Left renal pelvis (tissue), 4 donors: ENCODE data around the gene SNX6. TPM values are rescaled to one million over a fixed set of nuclear protein-coding genes. Genes with fewer than 3 reads are reported as not detected.
"Not testable (repeated sequence)": the region's sequence is repeated elsewhere in the genome, so short reads cannot be mapped to it uniquely, and the experiment has no call there.

Experiments
- DNase-seq, 4 donors: peaks; one replicate each; pipeline ENCODE4 v3.0.0-alpha.2; 2013; ENCODE audit warnings: low read depth in 4 of 4, low spot score in 3 of 4
- polyA plus RNA-seq, 4 donors: library from polyadenylated mRNA; unstranded; fragments of 120-200 nt; gene quantifications; one replicate each; pipeline ENCODE4 v1.2.1, GENCODE V29; 2013; ENCODE audit not compliant: insufficient read length in 4 of 4

The SNX6 gene
- polyA plus RNA-seq, 4 donors = 104 to 140 (median 131) TPM

DNA sequence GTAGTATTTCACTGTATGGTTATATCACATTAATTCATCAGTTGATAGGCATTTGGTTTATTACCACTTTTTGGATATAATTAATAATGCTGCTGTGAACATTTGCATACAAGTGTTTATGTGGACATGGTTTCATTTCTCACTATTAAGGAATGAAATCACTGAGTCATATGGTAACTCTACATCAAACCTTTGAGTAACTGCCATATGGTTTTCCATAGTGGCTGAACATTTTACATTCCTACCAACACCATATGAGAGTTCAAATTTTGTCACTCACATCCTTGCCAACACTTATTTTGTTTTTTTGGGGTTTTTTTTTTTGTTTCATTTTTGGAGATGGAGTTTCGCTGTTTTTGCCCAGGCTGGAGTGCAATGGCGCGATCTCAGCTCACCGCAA, 60.2 kb downstream of the SNX6 start:
- DNase-seq = no peak

DNA sequence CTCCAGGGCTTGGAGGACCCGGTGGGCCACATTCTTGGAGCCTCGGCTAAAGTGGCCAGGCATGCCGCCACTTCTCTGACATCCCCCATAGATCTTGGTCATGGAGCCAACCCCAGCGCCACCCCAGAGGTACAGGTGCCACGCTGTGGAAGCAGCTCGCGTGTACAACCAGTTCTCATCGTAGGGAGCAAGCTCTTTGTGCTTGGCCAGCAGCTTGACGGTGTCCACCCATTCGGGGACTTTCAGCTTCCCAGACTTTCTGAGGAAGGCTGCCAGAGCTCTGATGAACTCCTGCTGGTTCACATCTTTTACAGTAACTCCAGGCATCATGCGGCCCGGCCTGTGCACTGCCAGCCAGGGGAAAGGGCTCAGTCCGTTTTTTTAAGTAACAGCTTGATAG, 61.1 kb downstream of the SNX6 start:
- no peak for DNase-seq

DNA sequence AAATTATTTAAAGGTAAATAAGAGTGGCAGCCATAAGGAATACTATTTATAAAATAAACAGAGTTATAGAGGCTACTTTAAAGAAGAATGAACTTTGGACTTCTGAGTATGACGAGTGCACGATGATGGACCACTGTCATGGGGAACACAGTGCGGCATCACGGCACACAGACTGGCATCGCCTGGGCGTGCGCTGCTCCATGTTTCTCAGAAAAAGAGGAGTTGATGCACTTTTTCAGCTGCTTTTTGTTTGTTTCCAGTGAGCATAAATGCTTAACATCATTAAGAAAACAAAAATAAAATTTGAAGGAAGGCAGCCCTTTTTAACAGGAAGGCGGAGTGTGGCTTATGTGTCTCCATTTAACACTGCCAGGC, 67.2 kb downstream of the SNX6 start:
- no peak for DNase-seq

DNA sequence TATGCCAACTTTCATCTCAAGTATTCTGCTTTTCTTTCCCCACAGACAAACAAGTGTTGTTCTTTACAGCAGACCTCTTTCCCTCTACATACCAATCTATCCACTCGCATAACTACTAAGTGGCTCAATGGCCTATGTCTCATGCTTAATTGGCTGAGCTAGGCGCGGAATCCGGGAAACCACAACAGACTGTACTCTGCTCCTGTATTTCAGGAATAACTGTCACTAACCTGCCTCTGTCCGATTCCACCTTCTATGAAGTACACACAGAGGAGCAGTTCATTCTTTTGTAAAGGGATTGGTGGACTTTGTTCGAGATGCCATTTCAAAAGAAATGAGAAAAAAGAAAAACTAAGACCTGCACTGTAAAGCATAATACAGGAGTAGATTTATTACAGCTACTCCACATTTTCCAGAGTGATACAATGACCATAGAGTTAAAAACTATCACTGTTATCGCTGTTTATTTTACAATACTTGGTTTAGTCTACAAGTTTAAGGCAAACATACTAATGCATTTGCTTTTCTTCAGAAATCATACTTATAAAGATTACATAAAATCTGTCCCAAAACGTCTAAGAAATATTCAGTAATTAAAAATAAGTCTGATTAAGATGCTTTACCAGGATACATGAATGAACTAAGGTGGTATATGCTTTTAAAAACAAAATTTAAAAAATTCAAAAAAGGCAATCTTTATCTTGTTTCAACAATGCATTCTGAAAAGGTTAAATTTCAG, 67.7 kb downstream of the SNX6 start:
- not testable (repeated sequence) for DNase-seq

DNA sequence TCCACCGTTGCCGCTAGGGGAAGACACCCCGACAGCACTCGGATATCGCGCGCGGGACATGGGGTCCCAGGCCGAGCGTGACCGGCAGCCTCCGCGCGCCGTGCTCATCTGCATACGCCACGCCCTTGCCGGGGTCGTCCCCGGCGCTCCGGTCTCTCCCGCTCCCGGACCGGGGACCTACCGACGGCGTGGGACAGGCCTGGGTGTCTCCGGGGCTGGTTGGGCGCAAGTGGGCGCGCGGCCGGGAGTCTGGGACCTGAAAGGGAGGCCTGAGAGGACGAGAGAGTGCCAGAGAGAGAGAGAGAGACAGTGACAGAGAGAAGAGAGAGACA, 73.5 kb downstream of the SNX6 start:
- DNase-seq = not testable (repeated sequence)

DNA sequence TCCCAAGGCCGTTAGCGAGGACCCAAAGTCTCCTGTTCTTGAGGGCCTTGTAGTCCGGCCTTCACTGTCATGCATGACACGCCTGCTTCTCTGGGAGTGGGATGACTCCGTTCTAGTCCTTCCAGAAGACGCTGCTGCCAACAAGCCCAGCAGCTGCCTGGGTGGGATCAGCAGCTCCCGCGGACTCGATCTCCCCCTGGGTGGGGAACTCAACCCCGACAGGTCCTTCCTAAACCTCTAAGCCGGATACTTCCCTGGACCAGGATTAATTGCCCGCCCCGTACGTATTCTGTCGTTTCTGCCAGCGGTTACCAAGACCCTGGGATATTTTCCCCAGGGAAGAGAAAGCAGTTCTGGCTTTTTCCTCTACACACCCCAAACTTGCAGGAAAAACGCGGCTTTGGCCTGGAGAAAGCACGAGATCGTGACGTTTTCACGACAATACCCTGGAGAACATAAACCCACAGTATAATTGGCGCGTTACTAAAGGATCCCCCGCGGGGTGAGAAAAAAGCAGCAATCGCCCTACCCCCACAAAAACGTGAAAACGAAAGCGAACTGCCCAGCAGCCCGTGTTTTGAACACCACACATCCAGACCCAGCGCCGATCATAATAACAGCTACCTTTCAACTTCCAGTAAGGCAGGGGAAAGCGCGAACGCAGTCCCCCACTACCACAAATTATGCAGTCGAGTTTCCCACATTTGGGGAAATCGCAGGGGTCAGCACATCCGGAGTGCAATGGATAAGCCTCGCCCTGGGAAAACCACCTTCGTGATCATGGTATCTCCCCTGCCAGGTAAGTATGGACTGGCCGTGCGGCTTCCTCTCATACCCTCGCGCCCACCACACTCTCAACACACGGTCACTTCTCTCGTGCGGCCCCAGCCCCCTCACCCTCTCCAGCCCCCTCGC, 74.1 kb downstream of the SNX6 start:
- DNase-seq = not testable (repeated sequence)

DNA sequence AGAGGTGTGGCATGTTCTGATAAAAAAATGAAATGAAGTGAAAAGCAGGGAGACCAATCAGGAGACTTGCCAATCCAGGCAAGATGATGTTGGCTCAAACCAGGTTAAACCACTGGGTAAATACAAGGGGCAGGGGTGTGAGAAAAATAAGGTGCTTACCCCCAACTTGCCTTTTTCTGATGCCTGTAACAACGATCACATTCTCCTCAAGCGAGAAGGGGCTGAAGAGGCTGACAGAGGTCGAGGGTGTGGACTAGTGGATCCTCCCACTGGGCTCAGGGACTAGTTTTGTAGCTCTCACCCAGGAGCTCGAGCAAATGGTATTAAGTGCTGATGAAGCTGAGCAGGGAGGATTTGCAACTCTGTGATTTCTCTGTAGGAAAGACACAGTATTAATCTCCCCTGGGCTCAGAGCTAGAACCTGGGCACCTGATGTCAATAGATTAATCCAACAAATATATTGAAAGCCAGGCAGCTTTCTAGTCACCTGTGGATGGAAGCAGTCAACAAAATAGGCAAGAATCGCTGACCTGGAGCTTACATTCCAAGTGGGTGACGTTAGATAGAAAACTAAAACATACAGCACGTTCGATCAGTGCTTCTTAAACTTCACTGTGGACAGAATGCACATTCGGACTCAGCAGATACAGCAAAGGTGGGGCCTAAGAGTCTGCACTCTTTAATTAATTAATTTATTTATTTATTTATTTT, 75.3 kb downstream of the SNX6 start:
- no peak for DNase-seq

DNA sequence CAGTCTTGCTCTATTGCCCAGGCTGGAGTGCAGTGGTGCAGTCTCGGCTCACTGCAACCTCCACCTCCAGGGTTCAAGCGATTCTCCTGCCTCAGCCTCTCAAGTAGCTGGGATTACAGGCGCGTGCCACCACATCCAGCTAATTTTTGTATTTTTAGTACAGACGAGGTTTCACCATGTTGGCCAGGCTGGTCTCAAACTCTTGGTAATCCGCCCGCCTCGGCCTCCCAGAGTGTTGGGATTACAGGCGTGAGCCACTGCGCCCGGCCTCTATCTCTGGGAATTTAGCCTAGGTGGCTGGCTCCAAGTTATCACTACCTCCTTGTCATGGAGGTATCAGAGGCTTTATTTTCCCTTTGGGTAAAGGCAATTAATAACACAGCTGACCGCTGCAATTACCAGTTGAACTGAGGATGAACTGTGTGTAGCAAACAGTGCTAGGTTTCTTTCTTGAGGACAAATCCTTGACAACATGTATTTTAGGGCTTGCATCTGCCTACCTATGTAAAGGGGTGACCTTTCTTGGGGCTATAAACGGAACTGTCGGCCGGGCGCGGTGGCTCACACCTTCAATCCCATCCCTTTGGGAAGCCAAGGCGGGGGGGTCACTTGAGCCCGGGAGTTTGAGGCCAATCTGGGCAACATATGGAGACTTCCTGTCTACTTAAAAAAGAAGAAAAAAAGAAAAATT, 80.5 kb downstream of the SNX6 start:
- not testable (repeated sequence) for DNase-seq

DNA sequence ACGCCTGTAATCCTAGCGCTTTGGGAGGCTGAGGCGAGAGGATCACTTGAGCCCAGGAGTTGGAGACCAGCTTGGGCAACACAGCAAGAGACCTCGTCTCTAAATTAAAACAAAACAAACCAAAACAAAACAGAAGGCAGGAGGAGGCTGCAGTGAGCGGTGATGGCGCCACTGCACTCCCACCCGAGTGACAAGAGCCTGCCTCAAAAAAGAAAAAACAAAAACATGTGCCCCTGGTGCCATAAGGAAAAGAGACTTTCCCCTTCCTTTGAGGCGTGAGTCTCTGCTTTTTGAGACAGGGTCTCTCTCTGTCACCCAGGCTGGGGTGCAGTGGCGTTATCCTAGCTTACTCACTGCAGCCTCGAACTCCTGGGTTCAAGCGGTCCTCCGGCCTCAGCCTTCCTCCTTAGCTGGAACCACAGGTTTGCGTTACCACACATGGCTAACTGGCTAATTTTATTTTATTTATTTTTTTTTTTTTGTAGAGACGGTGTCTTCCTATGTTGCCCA, 81.4 kb downstream of the SNX6 start:
- DNase-seq = no peak

DNA sequence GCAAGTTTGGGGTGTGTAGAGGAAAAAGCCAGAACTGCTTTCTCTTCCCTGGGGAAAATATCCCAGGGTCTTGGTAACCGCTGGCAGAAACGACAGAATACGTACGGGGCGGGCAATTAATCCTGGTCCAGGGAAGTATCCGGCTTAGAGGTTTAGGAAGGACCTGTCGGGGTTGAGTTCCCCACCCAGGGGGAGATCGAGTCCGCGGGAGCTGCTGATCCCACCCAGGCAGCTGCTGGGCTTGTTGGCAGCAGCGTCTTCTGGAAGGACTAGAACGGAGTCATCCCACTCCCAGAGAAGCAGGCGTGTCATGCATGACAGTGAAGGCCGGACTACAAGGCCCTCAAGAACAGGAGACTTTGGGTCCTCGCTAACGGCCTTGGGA, 82.8 kb downstream of the SNX6 start:
- DNase-seq = not testable (repeated sequence)

DNA sequence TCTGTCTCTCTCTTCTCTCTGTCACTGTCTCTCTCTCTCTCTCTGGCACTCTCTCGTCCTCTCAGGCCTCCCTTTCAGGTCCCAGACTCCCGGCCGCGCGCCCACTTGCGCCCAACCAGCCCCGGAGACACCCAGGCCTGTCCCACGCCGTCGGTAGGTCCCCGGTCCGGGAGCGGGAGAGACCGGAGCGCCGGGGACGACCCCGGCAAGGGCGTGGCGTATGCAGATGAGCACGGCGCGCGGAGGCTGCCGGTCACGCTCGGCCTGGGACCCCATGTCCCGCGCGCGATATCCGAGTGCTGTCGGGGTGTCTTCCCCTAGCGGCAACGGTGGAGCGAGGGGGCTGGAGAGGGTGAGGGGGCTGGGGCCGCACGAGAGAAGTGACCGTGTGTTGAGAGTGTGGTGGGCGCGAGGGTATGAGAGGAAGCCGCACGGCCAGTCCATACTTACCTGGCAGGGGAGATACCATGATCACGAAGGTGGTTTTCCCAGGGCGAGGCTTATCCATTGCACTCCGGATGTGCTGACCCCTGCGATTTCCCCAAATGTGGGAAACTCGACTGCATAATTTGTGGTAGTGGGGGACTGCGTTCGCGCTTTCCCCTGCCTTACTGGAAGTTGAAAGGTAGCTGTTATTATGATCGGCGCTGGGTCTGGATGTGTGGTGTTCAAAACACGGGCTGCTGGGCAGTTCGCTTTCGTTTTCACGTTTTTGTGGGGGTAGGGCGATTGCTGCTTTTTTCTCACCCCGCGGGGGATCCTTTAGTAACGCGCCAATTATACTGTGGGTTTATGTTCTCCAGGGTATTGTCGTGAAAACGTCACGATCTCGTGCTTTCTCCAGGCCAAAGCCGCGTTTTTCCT, 83.4 kb downstream of the SNX6 start:
- not testable (repeated sequence) for DNase-seq

DNA sequence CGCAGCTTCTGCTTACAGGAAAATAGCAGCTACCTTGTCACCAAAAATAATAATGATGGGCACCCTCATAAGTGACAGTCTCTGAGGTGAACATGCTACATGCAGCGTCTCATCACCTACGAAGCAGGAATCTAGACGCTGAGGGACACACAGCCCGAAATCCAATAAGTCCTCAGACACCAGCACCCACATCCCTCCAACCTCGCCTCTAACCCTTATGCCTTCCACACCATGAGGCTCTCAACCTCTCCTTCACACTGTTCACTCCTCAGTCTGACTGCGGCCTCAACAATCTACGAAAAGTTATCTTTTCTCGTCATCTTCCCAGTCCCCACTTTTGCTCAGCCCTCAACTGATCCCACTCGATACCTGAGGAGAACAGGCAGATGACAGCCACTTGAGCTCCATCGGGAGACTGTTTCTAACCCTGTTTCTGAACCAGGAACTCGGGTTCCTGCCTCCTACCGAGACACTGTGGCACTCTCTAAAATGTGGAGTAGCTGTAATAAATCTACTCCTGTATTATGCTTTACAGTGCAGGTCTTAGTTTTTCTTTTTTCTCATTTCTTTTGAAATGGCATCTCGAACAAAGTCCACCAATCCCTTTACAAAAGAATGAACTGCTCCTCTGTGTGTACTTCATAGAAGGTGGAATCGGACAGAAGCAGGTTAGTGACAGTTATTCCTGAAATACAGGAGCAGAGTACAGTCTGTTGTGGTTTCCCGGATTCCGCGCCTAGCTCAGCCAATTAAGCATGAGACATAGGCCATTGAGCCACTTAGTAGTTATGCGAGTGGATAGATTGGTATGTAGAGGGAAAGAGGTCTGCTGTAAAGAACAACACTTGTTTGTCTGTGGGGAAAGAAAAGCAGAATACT, 89.5 kb downstream of the SNX6 start:
- not testable (repeated sequence) for DNase-seq

DNA sequence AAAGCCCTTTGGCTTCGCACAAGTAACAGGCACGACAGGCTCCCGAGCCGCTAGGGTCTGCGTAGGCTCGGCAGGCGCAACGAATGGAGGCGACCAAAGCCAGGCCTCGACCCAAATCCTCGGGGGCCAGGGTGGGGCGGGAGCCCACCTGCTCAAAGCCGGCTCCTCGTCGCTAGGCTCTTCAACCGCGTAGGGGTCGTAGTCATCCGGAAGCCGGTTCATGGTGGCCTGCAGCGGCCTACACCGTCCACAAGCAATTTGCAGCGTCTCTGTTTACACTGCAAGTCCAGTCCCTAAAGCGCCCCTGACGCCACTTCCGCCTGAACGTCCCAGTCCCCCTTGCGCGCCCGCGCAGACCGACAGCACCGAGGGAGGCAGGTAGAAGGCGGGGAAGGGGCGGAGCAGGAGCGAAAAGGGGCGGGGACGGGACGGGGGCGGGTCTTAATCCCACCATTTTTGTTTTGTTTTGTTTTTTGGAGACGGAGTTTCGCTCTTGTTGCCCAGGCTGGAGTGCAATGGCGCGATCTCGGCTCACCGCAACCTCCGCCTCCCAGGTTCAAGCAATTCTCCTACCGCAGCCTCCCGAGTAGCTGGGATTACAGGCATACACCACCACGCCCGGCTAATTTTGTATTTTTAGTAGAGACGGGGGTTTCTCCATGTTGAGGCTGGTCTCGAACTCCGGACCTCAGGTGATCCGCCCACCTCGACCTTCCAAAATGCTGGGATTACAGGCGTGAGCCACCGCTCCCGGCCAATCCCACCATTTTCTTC, 90.4 kb downstream of the SNX6 start, which contains the start of gene EAPP:
Gene EAPP (minus strand): TSS at position 295 of the 774 bp plus-strand sequence. CDS start 73 bp downstream, at position 222.
- DNase-seq = peak; percentile 90 to 95 (median 94)

DNA sequence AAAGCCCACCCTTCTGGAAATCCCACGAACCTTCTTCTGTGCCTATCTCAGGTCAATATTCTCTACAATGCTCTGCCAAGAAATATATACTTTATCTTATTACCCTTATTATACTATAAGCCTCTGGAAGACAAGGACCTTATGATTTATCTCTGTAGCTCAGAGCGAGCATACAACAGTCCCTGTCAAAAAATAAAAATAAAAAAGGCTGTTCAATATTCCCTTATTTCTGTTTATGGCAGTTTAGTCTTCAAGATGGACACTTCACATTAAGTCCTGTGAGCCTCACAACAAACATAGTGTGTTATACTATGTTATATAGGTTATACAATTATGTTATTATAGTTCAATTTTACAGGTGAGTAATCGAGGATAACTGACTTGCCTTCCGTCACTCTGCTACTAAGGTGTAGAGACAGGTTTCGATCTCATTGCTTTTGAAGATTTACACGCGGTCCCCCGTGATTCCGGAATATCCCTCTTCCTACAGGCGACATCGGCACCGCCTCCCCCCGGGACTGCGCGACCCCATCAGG, 91.0 kb downstream of the SNX6 start:
- DNase-seq = no peak

DNA sequence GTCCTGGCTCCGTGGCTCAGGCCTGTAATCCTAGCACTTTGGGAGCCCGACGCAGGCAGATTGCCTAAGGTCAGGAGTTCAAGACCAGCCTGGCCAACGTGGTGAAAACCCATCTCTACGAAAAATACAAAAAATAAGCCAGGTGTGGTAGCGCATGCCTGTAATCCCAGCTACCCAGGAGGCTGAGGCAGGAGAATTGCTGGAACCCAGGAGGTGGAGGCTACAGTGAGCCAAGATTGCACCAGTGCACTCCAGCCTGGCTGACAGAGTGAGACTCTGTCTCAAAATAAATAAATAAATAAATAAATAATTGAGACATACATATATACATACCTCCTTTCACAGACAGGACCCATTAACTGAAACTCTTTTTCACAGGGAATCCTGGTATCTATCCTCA, 91.9 kb downstream of the SNX6 start:
- DNase-seq = not testable (repeated sequence)

DNA sequence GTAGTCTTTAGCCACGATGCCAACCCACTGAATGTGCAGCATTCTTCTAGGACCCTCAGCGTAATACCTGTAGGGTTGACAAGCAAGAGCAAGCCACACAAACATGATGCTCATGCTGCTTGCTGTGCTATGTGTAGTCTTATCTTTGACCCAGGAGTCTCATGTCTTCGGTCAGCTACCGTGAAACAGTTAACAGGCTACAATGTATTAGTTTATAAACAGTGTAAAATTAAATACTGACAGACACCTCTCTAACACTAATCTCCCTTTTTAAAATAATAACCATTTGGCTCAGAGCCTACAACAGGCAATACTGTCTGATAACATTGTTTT, 92.3 kb downstream of the SNX6 start:
- no peak for DNase-seq

DNA sequence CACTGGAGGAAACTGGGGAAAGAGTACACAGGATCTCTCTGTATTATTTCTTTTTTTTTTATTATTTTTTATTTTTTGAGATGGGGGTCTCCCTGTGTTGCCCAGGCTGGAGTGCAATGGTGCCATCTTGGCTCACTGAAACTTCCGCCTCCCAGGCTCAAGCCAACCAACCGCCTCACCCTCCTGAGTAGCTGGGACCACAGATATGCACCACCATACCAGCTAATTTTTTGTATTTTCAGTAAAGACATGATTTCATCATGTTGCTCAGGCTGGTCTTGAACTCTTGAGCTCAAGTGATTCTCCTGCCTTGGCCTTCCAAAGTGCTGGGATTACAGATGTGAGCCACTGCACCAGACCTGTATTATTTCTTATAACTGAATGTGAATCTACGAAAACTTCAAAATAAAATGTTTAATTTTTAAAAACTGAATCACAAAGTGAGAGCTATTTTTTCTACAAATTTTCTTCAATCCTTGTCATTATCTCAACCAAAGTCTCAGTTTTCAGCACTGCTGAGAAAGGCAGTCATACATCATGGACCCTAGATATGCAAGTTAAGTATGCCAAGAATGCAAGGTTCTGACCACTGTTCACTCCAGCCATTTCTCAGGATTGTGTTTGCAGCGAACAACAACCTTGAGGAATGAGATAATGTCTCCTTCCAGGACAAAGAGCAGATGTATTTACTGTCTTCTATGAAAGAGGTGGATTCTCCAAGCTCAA, 92.8 kb downstream of the SNX6 start:
- no peak for DNase-seq
